Subcutaneous adipose tissue (tissue), 4 donors: ENCODE measurements around the gene NSD2. TPM values are rescaled to one million over a fixed set of nuclear protein-coding genes. Genes with fewer than 3 reads are reported as not detected.

Experiments used
- CTCF ChIP-seq: fragments of 450-650 bp; IDR thresholded peaks from one replicate; pipeline ENCODE4 v1.5.1; 2016; ENCODE audit warnings: low read depth, mild to moderate bottlenecking, control low read depth, antibody characterized with exemption, moderate library complexity
- total RNA-seq, 4 donors: library from RNA; depleted of rRNA; stranded (reverse); fragments of >200 nt; gene quantifications; one replicate each; pipeline ENCODE4 v1.1.0, GENCODE V29; 2016

The NSD2 gene
- total RNA-seq, 4 donors from 2014 or later: 22.3 to 49.9 (median 33.7) TPM

DNA sequence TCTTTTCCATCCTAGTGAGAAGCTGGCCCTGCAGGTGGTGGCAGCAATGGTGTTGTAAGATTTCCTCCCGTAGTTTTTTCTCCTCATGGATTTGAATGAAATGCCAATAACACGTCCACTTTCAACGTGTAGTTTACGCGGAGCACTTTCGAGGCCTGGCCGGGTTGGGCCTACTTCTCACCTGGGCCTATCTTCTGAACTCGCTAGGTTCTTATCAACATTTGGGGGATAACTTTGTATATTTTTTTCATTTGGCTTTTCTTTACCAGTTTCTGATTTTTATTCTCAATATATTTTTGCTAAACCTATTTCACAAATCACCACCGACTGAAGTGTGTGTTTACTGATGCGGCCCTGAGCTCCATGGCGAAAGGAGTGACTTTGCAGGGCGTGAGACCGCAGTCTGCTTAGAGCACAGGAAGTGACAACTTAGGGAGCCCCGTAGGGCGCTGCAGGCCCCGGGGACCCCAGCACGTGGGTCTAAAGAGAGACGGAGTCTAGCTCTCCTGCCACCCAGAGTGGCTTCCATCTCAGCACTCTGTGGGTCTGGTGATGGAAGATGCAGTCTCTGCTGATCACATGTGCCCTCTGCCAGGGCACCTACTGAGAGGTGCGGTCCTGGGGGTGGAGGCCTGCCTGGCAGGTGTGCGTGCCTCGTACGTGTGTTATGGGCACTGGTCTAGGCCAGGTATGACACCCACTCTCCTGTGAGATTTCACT is 108.4 kb downstream of the NSD2 start:
- no peak for TF ChIP-seq CTCF

GRCh38 chr4:1980561-1981041 is 109.4 kb downstream of the NSD2 start:
- TF ChIP-seq CTCF: no peak

GRCh38 chr4:1981251-1982058 is 110.3 kb downstream of the NSD2 start:
- no peak for TF ChIP-seq CTCF

- no peak for TF ChIP-seq CTCF
These were observed 111.2 kb downstream of the NSD2 start for GRCh38 chr4:1982124-1983052.

DNA sequence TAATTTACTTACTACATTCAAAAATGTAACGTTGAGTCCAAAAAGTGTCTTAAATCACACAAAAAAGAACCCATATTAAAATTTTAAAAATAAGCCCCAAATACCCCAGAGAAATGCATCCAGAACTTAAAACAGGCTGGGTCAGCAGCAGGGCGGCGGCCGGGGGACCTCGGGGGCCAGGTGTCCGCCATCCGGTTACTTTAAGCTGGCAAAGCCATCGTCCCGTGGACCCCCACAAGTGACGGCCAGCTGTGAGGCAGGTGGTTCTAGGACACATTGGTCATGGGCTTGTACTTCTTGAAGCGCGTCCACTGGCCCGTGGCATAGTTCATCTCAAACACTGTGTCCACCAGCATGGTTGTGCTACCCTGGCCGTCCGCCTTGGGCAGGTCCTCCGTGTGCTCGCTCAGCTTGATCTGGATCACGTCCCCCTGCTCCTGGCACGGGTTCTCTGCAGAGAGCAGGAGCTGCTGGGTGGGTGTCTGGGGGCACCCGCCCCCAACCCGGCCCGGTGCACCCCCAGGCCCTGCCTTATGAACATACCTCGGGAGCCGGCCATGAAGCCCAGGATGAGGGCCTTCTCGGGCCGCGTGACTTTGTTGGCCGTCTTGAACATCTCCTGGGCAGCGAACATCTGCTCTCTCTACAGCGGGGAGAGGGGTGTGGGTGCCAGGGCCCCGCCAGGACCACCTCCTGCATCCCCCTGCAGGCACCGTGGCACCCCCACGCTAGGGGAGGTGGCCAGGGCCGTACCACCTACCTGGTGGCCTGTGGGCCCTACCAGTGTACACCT is 112.1 kb downstream of the NSD2 start:
- TF ChIP-seq CTCF: no peak

DNA sequence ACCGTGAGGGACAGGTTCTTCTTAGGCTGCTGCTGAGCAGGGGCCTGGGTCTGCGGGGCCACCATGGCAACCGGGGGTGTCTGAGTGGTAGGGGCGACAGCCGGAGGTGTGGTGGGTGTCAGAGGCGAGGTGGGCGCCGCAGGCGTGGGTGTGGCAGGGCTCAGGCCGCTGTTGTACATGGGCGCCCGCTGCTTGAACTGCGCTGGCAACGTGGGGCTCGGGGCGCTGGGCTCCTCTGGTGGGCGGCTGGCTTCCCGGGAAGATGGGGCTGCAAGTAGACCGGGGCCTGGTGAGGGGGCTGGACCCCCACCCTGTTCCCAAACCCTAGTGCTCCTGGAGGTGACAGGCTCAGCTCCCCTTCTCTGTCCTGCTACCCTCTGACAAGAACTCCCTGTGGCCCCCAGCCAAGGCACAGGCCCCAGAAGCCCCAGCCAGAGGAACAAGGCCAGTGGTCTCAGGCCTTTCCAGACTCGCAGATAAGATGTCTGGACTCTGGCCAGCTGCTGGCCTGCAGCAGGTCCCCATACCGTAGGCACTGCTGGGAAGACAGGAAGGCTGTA is 112.7 kb downstream of the NSD2 start:
- TF ChIP-seq CTCF: no peak
